Effector memory CD8-positive, alpha-beta T cell (primary cell): Measurements from ENCODE around the gene SERPINB6.
"Not testable (repeated sequence)": the region's sequence is repeated elsewhere in the genome, so short reads cannot be mapped to it uniquely, and the experiment has no call there.

Source experiments
- ATAC-seq: fragments of 150-1000 bp; cut with Tn5 transposase; replicated peaks from 2 replicates; pipeline ENCODE4 v1.10.0; 2021; ENCODE audit warnings: mild to moderate bottlenecking, moderate library complexity
- DNase-seq, 3 experiments: peaks; one replicate each; pipeline ENCODE4 v3.0.0; 2021
- H3K27ac Mint-ChIP-seq, 2 donors: one replicate each; pipeline ENCODE4 v1.8.0; 2022; ENCODE audit warnings: mild to moderate bottlenecking in 2 of 2, mixed read lengths in 2 of 2, moderate library complexity in 2 of 2
- H3K27me3 Mint-ChIP-seq, 2 donors: one replicate each; pipeline ENCODE4 v1.8.0; 2022; ENCODE audit warnings: mixed read lengths in 2 of 2
- H3K36me3 Mint-ChIP-seq: one replicate; pipeline ENCODE4 v1.8.0; 2022; ENCODE audit warnings: mild to moderate bottlenecking, moderate library complexity, mixed read lengths; ENCODE audit not compliant: insufficient read depth
- H3K4me1 Mint-ChIP-seq, 2 donors: one replicate each; pipeline ENCODE4 v1.8.0; 2022; ENCODE audit warnings: low read depth in 2 of 2, mixed read lengths in 2 of 2
- H3K4me3 Mint-ChIP-seq, 2 donors: one replicate each; pipeline ENCODE4 v1.8.0; 2022; ENCODE audit warnings: mild to moderate bottlenecking in 2 of 2, mixed read lengths in 2 of 2, moderate library complexity in 2 of 2
- H3K9me3 Mint-ChIP-seq, 2 donors: one replicate each; pipeline ENCODE4 v1.8.0; 2022; ENCODE audit warnings: mixed read lengths in 2 of 2

Gene SERPINB6

DNA sequence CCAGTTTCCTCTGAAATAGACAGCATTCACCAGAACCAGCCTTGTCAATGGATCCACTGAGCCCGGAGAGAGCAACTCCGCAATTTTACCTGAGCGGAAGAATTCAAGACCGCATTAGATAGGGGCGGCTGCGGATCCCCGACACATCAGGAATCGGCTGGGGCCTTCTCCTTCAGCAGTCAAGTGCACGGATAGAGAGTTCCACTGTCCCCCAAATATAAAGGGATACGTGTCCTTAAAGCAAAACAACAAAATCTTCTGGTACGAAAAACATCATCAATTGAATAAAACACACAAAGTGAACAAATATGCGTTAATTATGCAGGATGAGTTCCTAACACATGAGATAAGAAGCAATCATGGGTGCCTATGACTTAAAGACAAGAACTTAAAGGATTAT is 18.3 kb downstream of the SERPINB6 start:
- peaks cover 0 to 14% of the 10 kb centered on the region in 2 donors for H3K4me1 Mint-ChIP-seq
- DNase-seq (no peak), ATAC-seq (no peak)
- H3K27ac Mint-ChIP-seq: no peak overlapping the region
- H3K36me3 Mint-ChIP-seq: peaks cover 13% of the 10 kb centered on the region
- no peak overlapping the region for H3K4me3 Mint-ChIP-seq
- H3K27me3 Mint-ChIP-seq: no peaks in the 10 kb centered on the region
- H3K9me3 Mint-ChIP-seq: no peaks in the 10 kb centered on the region

DNA sequence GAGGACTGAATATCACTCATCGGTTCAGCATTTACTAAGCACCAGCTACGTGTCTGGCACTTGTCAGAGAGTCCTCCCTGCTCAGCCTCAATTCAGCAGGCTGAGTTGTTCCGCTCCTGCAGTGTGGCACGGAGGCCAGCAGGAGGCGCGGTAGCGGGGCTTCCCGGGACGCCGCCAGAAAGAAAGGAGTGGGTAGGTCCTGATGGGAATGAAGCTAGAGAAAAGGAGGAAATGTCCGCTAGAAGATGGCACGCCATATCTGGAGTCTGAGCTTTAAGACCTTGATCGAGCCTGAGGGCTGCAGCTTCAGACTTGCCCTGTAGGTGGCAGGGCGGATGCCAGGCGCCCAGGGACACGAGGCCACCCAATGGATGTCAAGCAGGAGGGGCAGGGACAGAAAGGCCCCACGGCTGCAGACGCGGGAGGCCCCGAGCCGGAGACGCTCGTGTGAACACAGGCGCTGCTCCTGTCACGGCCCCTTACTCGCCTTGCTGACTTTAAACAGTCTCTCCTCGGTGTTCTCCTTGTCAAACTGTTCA is 18.7 kb downstream of the SERPINB6 start:
- Mint-ChIP-seq H3K4me3 (peak overlapping the region; percentile 58 to 75), H3K9me3 (no peaks in the 10 kb centered on the region), H3K27me3 (no peaks in the 10 kb centered on the region), H3K36me3 (peaks cover 13% of the 10 kb centered on the region), H3K27ac (peak overlapping the region in 1 of 2 donors; percentile 49), H3K4me1 (peaks cover 0 to 14% of the 10 kb centered on the region in 2 donors)
- peak; percentile 57 to 61 (median 59) for DNase-seq
- ATAC-seq: peak; percentile 95

DNA sequence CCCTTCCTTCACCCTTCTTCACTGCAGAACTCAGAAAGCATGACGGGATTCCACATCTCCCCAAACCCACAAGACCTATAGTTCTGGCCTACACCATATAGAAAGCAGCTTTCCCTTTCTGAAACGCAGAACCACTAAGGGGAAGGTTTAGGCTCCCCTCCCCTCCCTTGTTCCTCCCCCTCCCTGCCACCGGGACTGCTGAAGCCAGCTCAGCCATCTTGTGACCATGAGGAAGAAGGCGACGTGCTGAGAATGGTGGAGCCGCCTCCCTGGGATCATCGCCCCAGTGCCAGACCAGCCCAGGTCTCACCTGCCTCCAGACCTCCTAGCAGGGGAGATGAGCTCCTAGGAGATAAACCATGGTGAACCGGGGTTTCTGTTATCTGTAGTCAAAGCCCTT is 19.6 kb downstream of the SERPINB6 start:
- H3K27ac Mint-ChIP-seq: peak overlapping the region in 1 of 2 donors; percentile 49
- H3K4me3 Mint-ChIP-seq: peak overlapping the region in 1 of 2 donors; percentile 51
- peaks cover 0 to 14% of the 10 kb centered on the region in 2 donors for H3K4me1 Mint-ChIP-seq
- H3K9me3 Mint-ChIP-seq: no peaks in the 10 kb centered on the region
- DNase-seq (no peak), ATAC-seq (no peak)
- no peaks in the 10 kb centered on the region for H3K27me3 Mint-ChIP-seq
- peaks cover 13% of the 10 kb centered on the region for H3K36me3 Mint-ChIP-seq

DNA sequence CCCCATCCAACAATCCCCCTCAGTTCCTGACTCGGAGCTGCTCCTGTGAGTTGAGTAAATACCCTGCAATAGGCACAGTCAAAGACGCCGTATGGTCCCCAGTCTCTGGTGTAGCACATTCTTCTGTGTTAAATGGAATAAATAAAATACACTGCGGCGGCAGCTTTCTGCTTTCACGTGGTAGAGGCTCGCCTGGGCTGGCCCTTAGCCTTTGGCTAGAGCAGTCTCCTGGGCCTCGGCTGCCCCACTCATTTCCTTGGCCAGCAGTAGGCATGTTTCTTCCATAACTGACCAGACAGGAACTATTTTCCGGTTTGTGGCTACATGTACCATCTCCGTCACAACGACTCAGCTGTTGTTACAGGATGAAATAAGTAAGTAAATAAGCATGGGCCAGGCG is 20.7 kb downstream of the SERPINB6 start:
- Mint-ChIP-seq H3K4me3 (no peak overlapping the region), H3K36me3 (peaks cover 10% of the 10 kb centered on the region), H3K27ac (no peak overlapping the region), H3K4me1 (peaks cover 0 to 14% of the 10 kb centered on the region in 2 donors), H3K27me3 (no peaks in the 10 kb centered on the region), H3K9me3 (no peaks in the 10 kb centered on the region)
- DNase-seq: no peak
- ATAC-seq: no peak

DNA sequence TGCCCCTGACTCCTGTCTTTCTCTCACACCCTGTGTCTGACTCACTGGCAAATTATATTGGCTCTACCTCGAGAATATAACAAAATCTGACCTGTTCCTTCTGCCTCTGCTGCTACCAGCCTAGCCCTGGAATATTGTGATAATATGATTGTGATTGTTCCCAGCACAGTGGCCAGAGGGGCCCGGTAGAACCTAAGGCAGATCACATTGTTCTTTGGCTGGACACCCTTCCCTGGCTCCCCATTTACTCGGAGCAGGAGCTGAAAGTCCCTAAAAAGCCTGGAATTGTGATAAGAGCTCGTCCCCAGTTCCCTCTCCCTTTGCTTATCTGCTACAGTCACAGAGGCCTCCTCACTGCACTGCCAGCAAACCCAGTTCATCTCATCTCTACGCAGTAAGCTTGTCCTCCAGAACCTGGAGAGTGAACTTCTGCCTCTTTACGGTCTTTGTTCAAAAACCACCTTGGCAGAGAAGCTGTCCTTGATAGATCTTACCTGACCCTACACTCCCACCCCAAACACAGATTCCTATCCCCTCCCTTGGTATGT is 21.8 kb downstream of the SERPINB6 start:
- no peak for DNase-seq
- Mint-ChIP-seq H3K27me3 (no peaks in the 10 kb centered on the region), H3K36me3 (peaks cover 10% of the 10 kb centered on the region), H3K4me3 (no peak overlapping the region), H3K27ac (no peak overlapping the region), H3K9me3 (no peaks in the 10 kb centered on the region), H3K4me1 (peaks cover 0 to 16% of the 10 kb centered on the region in 2 donors)
- ATAC-seq: no peak

DNA sequence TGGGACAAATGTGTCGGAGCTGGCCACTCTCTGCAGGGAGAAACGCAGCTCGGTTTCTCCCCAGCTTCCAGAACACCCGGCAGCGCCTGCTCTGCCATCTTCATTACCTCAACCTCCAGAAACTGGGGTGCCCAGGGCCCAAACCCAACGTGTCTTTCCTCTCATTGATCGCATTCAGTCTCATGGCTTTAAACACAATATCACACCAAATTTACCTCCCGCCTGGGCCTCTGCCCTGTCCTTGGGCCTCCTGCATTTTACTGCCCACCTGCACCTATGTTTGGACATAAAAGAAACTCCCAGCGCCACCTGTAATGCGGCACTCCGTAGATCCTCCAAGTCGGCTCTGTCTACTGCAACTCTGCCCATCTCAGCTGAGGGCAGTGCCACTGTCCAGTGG is 22.2 kb downstream of the SERPINB6 start:
- Mint-ChIP-seq H3K4me3 (no peak overlapping the region), H3K9me3 (no peaks in the 10 kb centered on the region), H3K27me3 (no peaks in the 10 kb centered on the region), H3K27ac (no peak overlapping the region), H3K36me3 (peaks cover 10% of the 10 kb centered on the region), H3K4me1 (peaks cover 0 to 16% of the 10 kb centered on the region in 2 donors)
- DNase-seq (no peak), ATAC-seq (no peak)

DNA sequence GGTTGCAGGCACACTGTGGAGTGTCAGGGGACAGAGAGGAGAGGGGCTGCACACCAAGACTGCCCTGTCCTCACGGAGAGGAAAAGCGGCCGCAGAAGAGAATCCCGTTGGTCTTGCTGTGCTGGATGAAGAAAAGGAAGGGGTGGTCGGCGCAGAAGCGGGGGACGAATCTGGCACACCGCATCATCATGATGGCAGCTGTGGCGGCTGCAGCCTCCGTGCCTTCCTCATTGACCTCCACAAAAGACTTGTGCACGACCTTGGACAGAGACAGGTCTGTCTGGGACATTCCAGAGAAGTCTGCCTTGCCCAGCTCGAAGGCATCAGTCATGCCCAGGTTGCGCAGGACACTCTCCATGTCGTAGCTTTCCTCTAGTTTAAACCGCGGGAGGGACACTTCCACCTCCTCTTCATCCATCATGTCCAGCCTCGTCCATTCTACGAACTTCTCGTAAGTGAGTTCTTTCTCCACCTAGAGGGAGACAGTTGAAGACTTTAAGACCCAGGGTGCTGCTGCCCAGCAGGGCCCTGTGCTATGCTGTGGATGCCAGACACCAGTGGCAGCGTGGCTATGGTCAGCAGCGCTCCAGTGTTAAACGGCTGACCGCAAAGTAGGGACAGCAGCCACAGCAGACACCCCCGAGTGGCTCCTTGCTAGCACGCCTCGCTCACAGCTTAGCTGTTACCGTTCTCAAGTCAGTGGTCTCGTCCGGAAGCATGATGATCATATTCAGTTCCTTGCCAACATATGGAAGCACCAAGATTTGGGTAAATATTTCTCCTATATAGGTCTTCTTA is 22.9 kb downstream of the SERPINB6 start:
- Mint-ChIP-seq H3K27me3 (no peaks in the 10 kb centered on the region), H3K27ac (no peak overlapping the region), H3K36me3 (peaks cover 7% of the 10 kb centered on the region), H3K9me3 (no peaks in the 10 kb centered on the region), H3K4me1 (peaks cover 2 to 17% of the 10 kb centered on the region in 2 donors), H3K4me3 (no peak overlapping the region)
- ATAC-seq (no peak), DNase-seq (no peak)

DNA sequence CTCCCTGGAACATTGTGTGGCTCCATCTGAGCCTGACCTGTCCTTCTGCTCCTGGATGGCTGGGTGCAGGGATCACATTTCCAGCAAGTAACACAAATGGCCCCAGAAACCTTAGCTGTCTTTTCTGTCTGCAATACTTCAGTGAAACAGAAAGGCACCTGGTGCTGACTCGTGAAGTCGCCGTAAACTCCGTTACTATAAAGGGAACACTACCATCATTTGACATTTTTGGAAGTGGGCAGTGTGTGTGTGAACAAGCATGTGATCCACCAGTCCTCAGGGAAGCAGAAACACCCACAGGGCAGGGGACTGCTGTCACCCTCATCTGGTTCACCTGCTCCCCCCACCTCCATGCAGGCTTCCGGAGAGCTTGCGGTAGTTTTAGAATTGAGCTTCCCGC is 23.9 kb downstream of the SERPINB6 start:
- H3K27me3 Mint-ChIP-seq: no peaks in the 10 kb centered on the region
- H3K4me1 Mint-ChIP-seq: peaks cover 9 to 16% of the 10 kb centered on the region in 2 donors
- DNase-seq: no peak
- H3K27ac Mint-ChIP-seq: peak overlapping the region in 1 of 2 donors; percentile 49
- H3K36me3 Mint-ChIP-seq: peaks cover 7% of the 10 kb centered on the region
- H3K9me3 Mint-ChIP-seq: no peaks in the 10 kb centered on the region
- no peak overlapping the region for H3K4me3 Mint-ChIP-seq
- ATAC-seq: no peak

DNA sequence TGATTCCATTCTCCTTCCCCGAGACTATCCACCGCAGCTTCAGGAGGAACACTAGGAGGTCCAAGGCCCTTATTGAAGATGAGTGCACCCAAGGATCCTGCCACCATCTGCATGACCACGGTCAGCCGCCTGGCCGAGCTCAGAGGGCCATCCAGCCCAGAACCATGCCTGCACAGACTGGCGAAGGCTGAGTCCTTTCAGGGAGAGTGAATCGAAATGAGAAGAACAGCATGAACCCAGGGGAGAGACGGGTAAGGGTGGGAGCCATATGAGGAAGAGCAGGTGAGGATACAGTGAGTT is 26.3 kb downstream of the SERPINB6 start:
- ATAC-seq: no peak
- H3K27ac Mint-ChIP-seq: no peak overlapping the region
- no peak for DNase-seq
- peaks cover 12% of the 10 kb centered on the region for H3K36me3 Mint-ChIP-seq
- H3K4me3 Mint-ChIP-seq: no peak overlapping the region
- H3K9me3 Mint-ChIP-seq: no peaks in the 10 kb centered on the region
- peaks cover 19 to 23% of the 10 kb centered on the region in 2 donors for H3K4me1 Mint-ChIP-seq
- H3K27me3 Mint-ChIP-seq: no peaks in the 10 kb centered on the region

DNA sequence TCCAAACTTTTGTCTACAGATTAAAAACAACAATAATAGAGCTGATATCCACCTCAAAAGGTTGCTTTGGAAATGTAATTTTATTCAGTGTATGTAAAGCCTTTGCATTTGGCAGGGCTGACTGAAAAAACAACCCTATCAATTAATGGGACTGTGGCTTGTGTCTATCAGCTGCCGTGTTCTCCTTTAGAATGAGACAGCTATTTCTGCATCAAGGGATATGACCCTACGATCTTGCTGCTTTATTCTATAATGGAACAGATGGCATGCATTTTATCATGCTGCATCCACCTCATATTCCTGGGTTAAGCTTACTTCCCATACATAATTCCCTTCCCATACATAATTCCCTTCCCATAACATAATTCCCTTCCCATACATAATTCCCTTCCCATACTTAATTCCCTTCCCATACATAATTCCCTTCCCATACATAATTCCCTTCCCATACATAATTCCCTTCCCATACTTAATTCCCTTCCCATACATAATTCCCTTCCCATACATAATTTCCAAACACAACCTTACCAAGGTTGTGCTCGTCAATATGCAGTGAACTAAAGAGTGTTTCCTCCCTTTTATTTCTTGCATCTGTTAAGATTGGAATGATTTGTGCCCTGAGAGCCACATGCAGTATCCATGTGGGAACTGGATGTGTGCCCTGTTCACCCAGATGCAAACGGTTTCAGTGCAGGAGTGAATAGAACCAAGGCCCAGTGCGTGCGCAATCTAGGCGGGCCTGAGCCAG is 26.8 kb downstream of the SERPINB6 start:
- Mint-ChIP-seq H3K4me3 (no peak overlapping the region), H3K4me1 (peaks cover 19 to 27% of the 10 kb centered on the region in 2 donors), H3K36me3 (peaks cover 17% of the 10 kb centered on the region), H3K9me3 (no peaks in the 10 kb centered on the region), H3K27ac (no peak overlapping the region), H3K27me3 (no peaks in the 10 kb centered on the region)
- no peak for ATAC-seq
- DNase-seq: no peak

DNA sequence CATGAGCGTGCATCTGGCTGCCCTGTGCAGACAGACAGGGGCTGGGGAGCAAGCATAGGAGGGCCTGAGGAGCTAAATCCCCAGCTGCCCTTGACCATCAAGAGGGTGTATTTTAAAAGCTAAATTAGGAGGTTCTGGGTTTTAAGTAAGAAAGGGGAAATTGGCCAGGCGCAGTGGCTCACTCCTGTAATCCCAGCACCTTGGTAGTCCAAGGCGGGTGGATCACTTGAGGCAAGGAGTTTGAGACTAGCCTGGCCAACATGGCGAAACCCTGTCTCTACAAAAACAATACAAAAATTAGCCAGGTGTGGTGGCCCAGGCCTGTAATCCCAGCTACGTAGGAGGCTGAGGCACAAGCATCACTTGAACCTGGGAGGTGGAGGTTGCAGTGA is 27.8 kb downstream of the SERPINB6 start:
- peaks cover 17% of the 10 kb centered on the region for H3K36me3 Mint-ChIP-seq
- H3K27ac Mint-ChIP-seq: peak overlapping the region in 1 of 2 donors; percentile 68
- no peak overlapping the region for H3K4me3 Mint-ChIP-seq
- H3K4me1 Mint-ChIP-seq: peaks cover 16 to 27% of the 10 kb centered on the region in 2 donors
- no peak for ATAC-seq
- no peak for DNase-seq
- H3K9me3 Mint-ChIP-seq: no peaks in the 10 kb centered on the region
- no peaks in the 10 kb centered on the region for H3K27me3 Mint-ChIP-seq

DNA sequence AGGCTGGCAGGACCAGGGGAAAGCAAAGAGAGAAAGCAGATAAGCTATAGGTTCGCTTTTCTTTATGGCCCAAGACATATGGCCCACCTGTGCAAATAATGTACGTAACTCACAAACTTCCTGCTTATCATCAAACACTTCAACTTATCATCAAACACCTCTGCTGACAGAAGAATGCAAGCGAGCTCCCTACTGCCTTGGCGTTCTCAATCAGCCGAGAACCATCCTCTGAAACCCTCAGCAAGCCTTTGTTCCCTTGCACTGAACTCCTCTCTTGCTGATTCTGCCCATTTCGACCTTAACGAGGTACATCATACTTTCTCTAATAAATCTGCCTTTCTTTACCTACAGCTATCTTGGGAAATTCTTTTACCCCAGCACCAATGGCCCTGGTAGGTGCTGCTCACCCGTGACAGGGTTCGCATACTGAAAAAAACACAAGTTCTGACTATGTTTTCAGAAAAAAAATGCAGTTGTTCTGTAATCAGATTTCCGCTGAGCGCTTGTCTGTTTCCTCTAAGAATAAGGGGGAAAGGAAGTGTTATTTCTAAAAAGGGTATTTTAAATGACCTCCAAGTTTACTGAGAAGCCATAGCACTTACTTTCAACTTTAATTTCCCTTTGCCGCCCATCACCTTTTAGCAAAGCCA is 28.3 kb downstream of the SERPINB6 start:
- Mint-ChIP-seq H3K9me3 (no peaks in the 10 kb centered on the region), H3K27me3 (no peaks in the 10 kb centered on the region), H3K4me3 (peak overlapping the region; percentile 41 to 62), H3K27ac (peak overlapping the region in 1 of 2 donors; percentile 68), H3K4me1 (peaks cover 17 to 29% of the 10 kb centered on the region in 2 donors), H3K36me3 (peaks cover 15% of the 10 kb centered on the region)
- no peak for DNase-seq
- ATAC-seq: no peak

DNA sequence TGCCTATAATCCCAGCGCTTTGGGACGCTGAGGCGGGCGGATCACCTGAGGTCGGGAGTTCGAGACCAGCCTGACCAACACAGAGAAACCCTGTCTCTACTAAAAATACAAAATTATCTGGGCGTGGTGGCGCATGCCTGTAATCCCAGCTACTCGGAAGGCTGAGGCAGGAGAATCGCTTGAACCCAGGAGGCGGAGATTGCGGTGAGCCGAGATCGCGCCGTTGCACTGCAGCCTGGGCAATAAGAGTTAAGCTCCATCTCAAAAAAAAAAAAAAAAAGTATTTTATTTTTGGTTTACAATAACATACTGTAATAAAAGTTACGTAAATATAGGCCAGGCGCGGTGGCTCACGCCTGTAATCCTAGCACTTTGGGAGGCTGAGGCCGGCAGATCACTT is 29.3 kb downstream of the SERPINB6 start:
- peaks cover 12% of the 10 kb centered on the region for H3K36me3 Mint-ChIP-seq
- H3K27me3 Mint-ChIP-seq, H3K27ac Mint-ChIP-seq, ATAC-seq, DNase-seq, H3K9me3 Mint-ChIP-seq: not testable (repeated sequence)
- H3K4me3 Mint-ChIP-seq: peak overlapping the region in 1 of 2 donors; percentile 78
- peaks cover 18 to 37% of the 10 kb centered on the region in 2 donors for H3K4me1 Mint-ChIP-seq
